IPS-20b (cell line): ENCODE measurements around the gene MYO5C.

ENCODE experiments used
- H3K27ac ChIP-seq: one replicate; pipeline ENCODE4 v1.5.1; 2013; ENCODE audit warnings: low read length
- H3K27me3 ChIP-seq: 2 replicates; pipeline ENCODE4 v1.6.1; 2013; ENCODE audit warnings: mild to moderate bottlenecking, low read length, inconsistent platforms; ENCODE audit not compliant: insufficient read depth
- H3K36me3 ChIP-seq: 2 replicates; pipeline ENCODE4 v1.6.1; 2013; ENCODE audit warnings: low read depth, mild to moderate bottlenecking, inconsistent platforms, low read length, moderate library complexity; ENCODE audit not compliant: insufficient read depth
- H3K4me1 ChIP-seq: 2 replicates; pipeline ENCODE4 v1.6.1; 2013; ENCODE audit warnings: mild to moderate bottlenecking, control low read depth, inconsistent platforms, low read length, moderate library complexity; ENCODE audit not compliant: insufficient read depth
- H3K4me3 ChIP-seq: 2 replicates; pipeline ENCODE4 v1.5.1; 2013; ENCODE audit warnings: mild to moderate bottlenecking, low read length, inconsistent platforms
- H3K9ac ChIP-seq: 2 replicates; pipeline ENCODE4 v1.6.1; 2013; ENCODE audit warnings: low read depth, mild to moderate bottlenecking, inconsistent platforms, low read length, moderate library complexity
- H3K9me3 ChIP-seq: 2 replicates; pipeline ENCODE4 v1.6.1; 2013; ENCODE audit warnings: mild to moderate bottlenecking, low read depth, low read length, inconsistent platforms; ENCODE audit not compliant: insufficient read depth

The MYO5C gene

DNA sequence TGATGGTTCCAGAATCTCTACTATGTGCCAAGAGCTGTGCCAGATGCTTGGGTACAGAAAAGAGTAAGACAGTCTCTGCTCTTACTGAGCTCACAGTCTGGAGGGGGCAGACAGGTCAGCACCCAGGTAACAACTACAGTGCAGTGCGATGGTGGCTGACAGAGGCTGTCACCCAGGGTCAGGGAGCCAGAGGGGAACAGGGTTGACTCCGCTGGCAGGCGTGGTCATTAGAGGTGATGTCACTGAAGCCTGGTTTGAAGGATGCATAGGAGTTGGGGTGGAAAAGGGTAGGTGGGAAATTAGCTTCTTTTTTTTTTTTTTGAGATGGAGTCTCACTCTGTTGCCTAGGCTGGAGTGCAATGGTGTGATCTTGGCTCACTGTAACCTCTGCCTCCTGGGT, 136.0 kb downstream of the MYO5C start:
- Histone ChIP-seq H3K27ac (no peak overlapping the region), H3K9ac (no peak overlapping the region), H3K4me1 (no peaks in the 10 kb centered on the region), H3K27me3 (no peaks in the 10 kb centered on the region), H3K9me3 (no peaks in the 10 kb centered on the region), H3K36me3 (peaks cover 8% of the 10 kb centered on the region; the same call in 1 of the 2 replicates), H3K4me3 (no peak overlapping the region)

DNA sequence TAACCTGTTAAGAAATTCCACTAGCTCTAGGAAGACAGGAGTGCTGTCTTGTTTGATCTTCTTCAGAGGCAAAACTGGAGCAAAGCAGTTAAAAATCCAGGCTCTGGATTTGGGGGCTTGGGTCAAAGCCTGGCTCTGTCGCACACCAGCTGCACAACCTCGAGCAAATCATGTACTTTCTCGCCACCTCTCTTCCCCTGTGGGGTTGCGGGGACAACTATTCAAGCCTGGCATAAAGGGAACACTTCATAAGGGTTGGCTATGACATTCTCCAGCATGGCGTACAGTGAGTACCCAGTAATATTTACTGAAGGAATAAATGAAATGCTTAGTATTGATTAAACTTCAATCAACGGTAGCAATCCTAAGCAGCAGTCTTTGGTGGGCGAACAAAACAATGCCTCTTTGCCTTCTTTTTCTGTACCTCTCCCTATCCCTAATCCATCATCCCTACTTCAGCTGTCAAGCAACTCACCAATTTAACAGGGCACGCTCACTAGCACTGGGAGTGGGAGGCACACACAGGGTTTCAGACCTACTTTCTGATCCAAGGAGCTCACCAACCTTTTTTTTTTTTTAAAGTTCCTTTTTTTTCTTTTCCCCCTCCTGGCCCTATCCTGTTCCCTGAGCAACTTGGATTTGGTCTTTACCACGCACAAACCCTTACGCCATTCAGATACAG, 137.4 kb downstream of the MYO5C start:
- no peaks in the 10 kb centered on the region for H3K27me3 ChIP-seq
- H3K4me3 ChIP-seq: no peak overlapping the region

DNA sequence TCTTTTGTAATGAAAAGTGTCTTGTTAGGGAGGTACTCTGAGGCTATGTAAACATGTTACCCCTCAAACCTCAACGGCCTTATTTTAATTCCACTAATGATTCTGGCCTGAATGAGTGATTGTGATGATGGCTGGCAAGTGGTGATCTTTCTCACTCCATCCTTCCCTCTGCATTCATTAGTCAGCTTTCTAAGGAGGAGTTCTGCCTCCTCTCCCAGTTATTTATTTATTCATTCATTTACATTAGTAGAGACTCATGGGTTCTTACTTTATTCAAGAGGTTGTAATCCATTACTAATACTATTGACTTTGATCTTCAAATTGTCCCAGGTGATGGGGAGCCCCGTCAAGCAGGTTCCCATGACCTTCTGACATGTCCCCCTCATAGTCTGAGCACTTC, 139.7 kb downstream of the MYO5C start:
- Histone ChIP-seq H3K27me3 (no peaks in the 10 kb centered on the region), H3K4me1 (no peaks in the 10 kb centered on the region), H3K4me3 (no peak overlapping the region), H3K36me3 (peaks cover 11% of the 10 kb centered on the region; the same call in 1 of the 2 replicates), H3K9me3 (no peaks in the 10 kb centered on the region), H3K9ac (no peak overlapping the region), H3K27ac (no peak overlapping the region)

More for the DNA sequence above, 137.4 kb downstream of the MYO5C start:
- peaks cover 8% of the 10 kb centered on the region; the same call in 1 of the 2 replicates for H3K36me3 ChIP-seq
- H3K4me1 ChIP-seq: no peaks in the 10 kb centered on the region
- no peak overlapping the region for H3K9ac ChIP-seq
- no peak overlapping the region for H3K27ac ChIP-seq
- no peaks in the 10 kb centered on the region for H3K9me3 ChIP-seq

DNA sequence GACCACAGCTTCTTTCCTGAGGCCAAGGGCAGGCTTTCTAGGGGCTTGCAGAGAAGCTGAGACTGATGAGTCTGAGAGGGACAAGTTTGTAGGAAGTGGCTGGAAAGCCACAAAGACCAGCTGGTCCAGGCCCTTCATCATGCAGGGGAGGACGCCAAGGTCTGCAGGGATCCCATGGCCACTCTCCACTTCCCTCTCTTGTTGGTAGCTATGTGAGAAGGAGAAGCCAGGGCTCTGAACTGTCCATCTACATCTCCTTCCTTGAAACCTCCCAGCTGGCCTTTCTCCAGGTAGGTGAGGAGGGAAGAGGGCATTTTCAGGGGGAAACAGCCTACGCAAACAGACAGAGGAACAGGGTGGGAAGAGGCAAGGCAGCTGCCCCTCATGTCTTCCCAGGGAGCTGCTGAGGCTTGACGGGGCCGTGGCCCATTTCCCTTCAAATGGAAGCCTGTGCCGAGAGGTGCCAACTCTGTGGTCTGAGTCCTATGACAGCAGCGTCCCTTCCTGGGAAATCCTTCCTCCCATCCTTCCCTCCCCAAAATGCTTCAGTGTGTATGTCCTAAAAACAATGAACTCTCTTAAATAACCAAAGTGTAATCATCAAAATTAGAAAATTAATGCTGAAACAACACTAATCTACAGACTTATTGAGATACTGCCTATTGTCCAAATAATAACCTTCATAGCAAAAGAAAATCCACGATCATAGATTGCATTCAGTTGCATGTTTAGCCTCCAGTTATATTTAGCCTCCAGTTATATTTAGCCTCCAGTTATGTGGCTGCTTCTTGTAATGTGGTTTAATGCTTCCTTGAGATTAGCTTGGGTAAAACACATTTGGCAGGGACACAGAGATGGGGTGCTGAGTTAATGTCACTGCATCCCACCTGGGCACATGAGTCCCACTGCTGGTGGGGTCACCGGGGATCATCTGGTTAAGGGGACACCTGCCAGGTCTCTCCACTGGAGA, 140.4 kb downstream of the MYO5C start:
- no peak overlapping the region for H3K27ac ChIP-seq
- H3K4me3 ChIP-seq: no peak overlapping the region
- H3K36me3 ChIP-seq: peaks cover 11% of the 10 kb centered on the region; the same call in 1 of the 2 replicates
- H3K9ac ChIP-seq: no peak overlapping the region
- no peaks in the 10 kb centered on the region for H3K9me3 ChIP-seq
- no peaks in the 10 kb centered on the region for H3K4me1 ChIP-seq
- no peaks in the 10 kb centered on the region for H3K27me3 ChIP-seq

DNA sequence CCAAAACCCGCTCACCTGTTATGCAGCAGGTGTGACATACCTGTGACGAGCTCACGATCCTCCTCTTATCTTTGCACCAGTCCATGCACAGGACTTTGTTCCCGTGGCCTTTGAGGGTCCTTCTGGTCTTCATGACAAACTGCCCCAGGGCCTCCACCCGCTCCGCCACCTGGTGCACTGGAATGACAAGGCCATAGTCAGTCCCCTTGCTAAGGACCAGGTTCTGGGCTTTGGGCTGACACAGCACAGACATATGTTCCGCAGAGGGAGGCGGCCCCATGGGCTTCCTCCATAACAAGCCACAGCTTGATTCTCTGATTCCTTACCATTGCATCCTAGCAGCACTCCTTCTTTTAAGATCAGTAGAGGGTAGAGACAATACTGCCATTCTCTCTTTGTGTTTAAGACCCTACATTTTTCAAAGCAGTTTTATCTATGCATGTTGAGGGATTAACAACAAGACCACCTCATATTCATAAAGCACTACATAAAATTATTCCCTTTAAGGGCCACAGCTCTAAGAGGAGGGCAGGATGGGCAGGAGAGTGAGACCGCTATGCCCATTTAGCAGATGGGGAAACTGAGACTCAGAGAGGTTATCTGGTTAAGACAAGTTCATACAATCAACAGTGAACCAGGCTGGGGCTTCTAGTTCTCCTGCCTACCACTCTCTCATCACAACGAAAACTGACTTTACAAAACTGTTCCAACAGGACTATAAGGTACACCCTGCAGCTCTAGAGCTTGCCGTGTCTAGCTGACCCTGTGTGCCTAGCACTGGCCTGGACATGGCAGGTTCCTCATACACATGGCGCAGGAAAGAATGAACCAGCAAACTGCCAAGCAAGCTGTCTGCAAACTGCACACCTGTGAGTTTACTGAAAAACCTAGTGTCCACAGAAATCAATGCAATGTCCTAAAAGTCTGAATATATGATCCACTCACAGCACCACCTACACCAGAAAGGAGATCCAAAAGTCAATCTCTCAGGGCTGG, 141.4 kb downstream of the MYO5C start:
- Histone ChIP-seq H3K4me3 (no peak overlapping the region), H3K27me3 (no peaks in the 10 kb centered on the region), H3K27ac (no peak overlapping the region), H3K9ac (no peak overlapping the region), H3K4me1 (no peaks in the 10 kb centered on the region), H3K9me3 (no peaks in the 10 kb centered on the region), H3K36me3 (peaks cover 16% of the 10 kb centered on the region; the same call in 1 of the 2 replicates)

DNA sequence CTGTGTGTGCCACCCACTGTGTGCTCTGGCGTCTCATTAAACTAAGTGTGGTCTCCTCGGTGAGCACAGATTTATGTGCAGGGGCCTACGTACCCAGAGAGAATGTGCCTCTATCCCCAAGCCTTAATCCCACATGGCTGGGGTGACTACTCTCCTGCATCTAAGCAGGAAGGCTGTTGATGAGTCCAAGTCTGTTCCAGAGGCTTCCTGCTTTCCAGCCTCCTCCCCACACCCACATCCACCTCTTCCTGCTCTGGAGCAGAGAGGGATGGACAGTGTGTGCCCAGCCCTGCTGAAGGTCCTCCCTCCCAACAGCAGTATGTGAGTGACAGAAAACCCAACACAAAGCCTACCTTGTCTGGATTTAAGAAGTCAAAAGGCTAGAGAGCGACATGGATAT, 144.3 kb downstream of the MYO5C start:
- H3K4me3 ChIP-seq: no peak overlapping the region
- H3K9me3 ChIP-seq: no peaks in the 10 kb centered on the region
- H3K27me3 ChIP-seq: no peaks in the 10 kb centered on the region
- peaks cover 25% of the 10 kb centered on the region; the same call in 1 of the 2 replicates for H3K36me3 ChIP-seq
- no peaks in the 10 kb centered on the region for H3K4me1 ChIP-seq
- H3K9ac ChIP-seq: no peak overlapping the region
- no peak overlapping the region for H3K27ac ChIP-seq

DNA sequence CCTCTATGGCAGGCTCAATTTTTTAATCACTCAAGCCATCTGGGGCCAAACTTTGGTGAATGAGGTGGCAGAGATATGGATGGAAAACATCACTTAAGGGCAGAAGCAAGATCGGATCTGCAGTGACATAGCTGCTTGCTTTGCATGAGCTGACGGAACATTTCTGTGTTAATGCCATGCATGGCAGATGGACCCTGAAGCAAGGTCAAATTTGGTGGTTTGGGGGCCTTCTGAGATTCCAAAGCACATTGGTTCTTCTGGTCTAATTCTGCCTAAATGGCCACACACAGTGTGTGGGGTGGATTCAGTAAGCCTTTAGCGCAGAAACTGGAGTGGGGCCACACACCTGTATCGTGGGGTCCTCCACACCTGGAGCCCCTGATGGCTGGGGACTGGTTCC, 144.7 kb downstream of the MYO5C start:
- H3K9ac ChIP-seq: no peak overlapping the region
- H3K4me1 ChIP-seq: no peaks in the 10 kb centered on the region
- H3K9me3 ChIP-seq: no peaks in the 10 kb centered on the region
- H3K27me3 ChIP-seq: no peaks in the 10 kb centered on the region
- H3K36me3 ChIP-seq: peaks cover 28% of the 10 kb centered on the region; the same call in 1 of the 2 replicates
- no peak overlapping the region for H3K27ac ChIP-seq
- H3K4me3 ChIP-seq: no peak overlapping the region

DNA sequence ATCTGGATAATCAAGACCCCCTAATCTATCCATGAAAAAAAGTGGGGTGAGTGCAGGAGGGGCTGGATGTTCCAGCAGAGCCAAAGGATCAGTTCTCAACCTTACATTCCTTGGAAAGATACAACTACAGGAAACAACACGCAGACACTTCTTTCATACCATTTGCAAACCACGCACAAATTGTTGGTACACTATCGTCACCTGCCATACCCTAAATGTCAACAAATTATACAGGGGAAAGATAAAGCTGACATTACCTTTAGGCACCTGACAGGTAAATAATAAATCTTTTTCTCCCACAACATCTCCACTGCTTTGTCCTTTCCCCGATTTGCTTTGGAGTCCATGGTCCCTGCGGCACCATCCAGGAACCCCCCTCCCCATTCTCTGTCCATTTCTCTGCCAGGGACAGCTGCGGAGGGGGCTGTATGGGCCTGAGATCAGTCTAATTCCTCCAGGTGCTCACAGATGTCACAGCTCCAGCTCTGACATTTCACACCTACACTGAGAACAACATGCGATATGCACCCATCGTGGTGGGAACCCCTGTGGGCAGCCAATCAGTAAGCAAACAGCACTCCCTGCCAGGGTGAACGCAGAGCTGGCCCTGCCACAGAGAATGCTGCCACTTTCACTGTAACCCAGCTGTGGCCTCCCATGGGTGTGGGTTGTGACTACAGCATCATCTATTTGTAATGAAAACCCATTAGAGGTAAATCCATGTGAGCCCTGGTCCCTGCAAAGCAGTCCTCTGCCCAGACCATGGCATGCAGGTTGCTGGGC, 145.4 kb downstream of the MYO5C start:
- H3K4me1 ChIP-seq: no peaks in the 10 kb centered on the region
- H3K27ac ChIP-seq: no peak overlapping the region
- no peaks in the 10 kb centered on the region for H3K27me3 ChIP-seq
- H3K4me3 ChIP-seq: no peak overlapping the region
- no peak overlapping the region for H3K9ac ChIP-seq
- H3K36me3 ChIP-seq: peaks cover 28% of the 10 kb centered on the region; the same call in 1 of the 2 replicates
- no peaks in the 10 kb centered on the region for H3K9me3 ChIP-seq

DNA sequence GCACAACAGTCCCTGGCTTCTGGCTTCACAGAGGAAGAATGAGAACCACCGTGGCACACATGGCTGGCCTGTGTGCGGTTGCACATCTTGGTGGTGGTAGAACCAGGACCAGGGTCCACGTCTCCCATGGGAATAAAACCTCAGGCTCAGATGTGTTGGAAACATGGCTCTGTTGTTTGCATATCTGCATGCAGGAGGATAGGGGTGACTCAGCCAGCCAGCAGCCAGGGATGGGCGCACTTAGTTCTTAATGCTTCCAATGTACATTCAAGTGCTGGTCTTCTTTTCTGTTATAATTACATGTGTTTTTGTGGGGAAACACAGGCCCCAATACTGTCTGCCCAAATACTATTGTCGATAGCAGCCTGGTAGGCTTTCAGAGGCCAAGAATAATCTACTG, 147.2 kb downstream of the MYO5C start:
- peaks cover 34% of the 10 kb centered on the region for H3K36me3 ChIP-seq
- no peaks in the 10 kb centered on the region for H3K9me3 ChIP-seq
- no peaks in the 10 kb centered on the region for H3K27me3 ChIP-seq
- H3K4me1 ChIP-seq: no peaks in the 10 kb centered on the region
- H3K27ac ChIP-seq: no peak overlapping the region
- H3K9ac ChIP-seq: no peak overlapping the region
- H3K4me3 ChIP-seq: no peak overlapping the region

DNA sequence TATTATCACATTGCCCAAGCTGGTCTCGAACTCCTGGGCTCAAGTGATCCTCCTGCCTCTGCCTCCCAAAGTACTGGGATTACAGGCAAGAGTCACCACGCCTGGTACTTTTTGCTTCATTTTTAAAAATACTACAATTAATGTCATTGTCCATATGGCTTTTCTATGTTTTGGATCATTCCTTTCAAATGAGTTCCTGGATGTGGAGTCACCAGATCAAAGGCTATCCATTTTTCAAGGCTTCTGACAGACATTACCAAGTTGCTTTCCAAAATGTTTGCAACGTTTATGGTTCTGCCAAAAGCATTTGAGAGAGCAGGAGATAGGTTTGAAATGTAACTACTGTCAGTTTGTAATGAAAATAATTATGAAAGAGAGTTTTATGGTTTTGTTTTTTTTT, 148.8 kb downstream of the MYO5C start:
- H3K36me3 ChIP-seq: peaks cover 28% of the 10 kb centered on the region
- H3K4me1 ChIP-seq: no peaks in the 10 kb centered on the region
- no peak overlapping the region for H3K4me3 ChIP-seq
- H3K27ac ChIP-seq: no peak overlapping the region
- H3K9ac ChIP-seq: no peak overlapping the region
- no peaks in the 10 kb centered on the region for H3K9me3 ChIP-seq
- H3K27me3 ChIP-seq: no peaks in the 10 kb centered on the region
